GM12878 (cell line): ENCODE results near the gene LRP4. TPM values are rescaled to one million over a fixed set of nuclear protein-coding genes. Genes with fewer than 3 reads are reported as not detected.

Experiments
- ATAC-seq: fragments of 200-7000 bp; cut with Tn5 transposase; 3 replicates; pipeline ENCODE4 v1.9.1; 2020; ENCODE audit warnings: mild to moderate bottlenecking, moderate library complexity
- BruUV-seq: library from RNA; stranded (reverse); fragments of 400-500 nt; replicated peaks from 2 replicates; lab custom pipeline; 2021; lab: Mats Ljungman, UMichigan
- CTCF ChIA-PET: fragments of 300-600 bp; sonication (Branson Sonifier 250); formaldehyde crosslinking; extraction: SDS; loops from one replicate; lab custom pipeline; 2021; ENCODE audit warnings: inconsistent platforms; lab: Yijun Ruan, JAX
- POLR2A ChIA-PET: fragments of 350-600 bp; formaldehyde crosslinking; extraction: SDS; loops from one replicate; lab custom pipeline; 2021; ENCODE audit warnings: inconsistent platforms; lab: Charles Lee
- RAD21 ChIA-PET: fragments of 300-600 bp; sonication (Branson Sonifier 250); formaldehyde crosslinking; loops from one replicate; lab custom pipeline; 2023; ENCODE audit warnings: antibody characterized with exemption; ENCODE audit not compliant: unreplicated experiment; lab: Charles Lee
- SMC1A ChIA-PET: fragments of 300-600 bp; sonication (Branson Sonifier 250); formaldehyde crosslinking; loops from one replicate; lab custom pipeline; 2023; ENCODE audit not compliant: unreplicated experiment, uncharacterized antibody; lab: Charles Lee
- DNase-seq: peaks from one replicate; pipeline ENCODE4 v3.0.0-alpha.2; 2011; ENCODE audit warnings: low read depth, low spot score
- FAIRE-seq: peaks from 3 replicates; lab custom pipeline; 2011; peaks lifted over from hg19 to GRCh38; lab: Jason Lieb, UNC
- H2AFZ ChIP-seq: 2 replicates; pipeline ENCODE4 v1.6.0; 2011; ENCODE audit warnings: low read depth, low read length, control low read depth; ENCODE audit not compliant: control insufficient read depth
- H3K27ac ChIP-seq: 2 replicates; pipeline ENCODE4 v1.5.1; 2011; ENCODE audit warnings: control low read depth; ENCODE audit not compliant: control insufficient read depth, insufficient read depth
- H3K27me3 ChIP-seq, 2 experiments: replicated peaks in 1 of 2; 2 replicates each; pipeline versions ENCODE4 v1.6.0 to v1.6.1; 2011; ENCODE audit warnings: low read length in 1 of 2; ENCODE audit not compliant: control insufficient read depth in 2 of 2, insufficient read depth in 2 of 2
- H3K36me3 ChIP-seq, 2 experiments: 2 replicates each; pipeline ENCODE4 v1.5.1; 2011; ENCODE audit warnings: low read length in 1 of 2; ENCODE audit not compliant: control insufficient read depth in 2 of 2, insufficient read depth in 2 of 2
- H3K4me1 ChIP-seq: 2 replicates; pipeline ENCODE4 v1.6.1; 2011; ENCODE audit warnings: mild to moderate bottlenecking, low read length, moderate library complexity, mixed read lengths; ENCODE audit not compliant: control insufficient read depth, insufficient read depth
- H3K4me2 ChIP-seq: 2 replicates; pipeline ENCODE4 v1.6.0; 2011; ENCODE audit warnings: control low read depth; ENCODE audit not compliant: control insufficient read depth, insufficient read depth
- H3K4me3 ChIP-seq: fragments of 200-600 bp; sonication (generic); 2 replicates; pipeline ENCODE4 v1.5.1; 2016
- H3K79me2 ChIP-seq: 2 replicates; pipeline ENCODE4 v1.6.0; 2011; ENCODE audit warnings: low read length; ENCODE audit not compliant: control insufficient read depth, insufficient read depth
- H3K9ac ChIP-seq: 2 replicates; pipeline ENCODE4 v1.8.0; 2011; ENCODE audit warnings: low read length, control low read depth, mixed read lengths; ENCODE audit not compliant: control insufficient read depth, insufficient read depth
- H3K9me3 ChIP-seq: replicated peaks from 3 replicates; pipeline ENCODE4 v1.5.1; 2011; ENCODE audit warnings: mild to moderate bottlenecking, low read length; ENCODE audit not compliant: control insufficient read depth, insufficient read depth
- H4K20me1 ChIP-seq: 2 replicates; pipeline ENCODE4 v1.6.0; 2011; ENCODE audit not compliant: control insufficient read depth, insufficient read depth
- ATF3 ChIP-seq: IDR thresholded peaks from 2 replicates; pipeline ENCODE4 v1.6.1; 2011; ENCODE audit warnings: low read depth, mild to moderate bottlenecking, low read length, moderate library complexity, borderline replicate concordance; ENCODE audit errors: extremely low read depth
- HCFC1 ChIP-seq: fragments of 150-350 bp; IDR thresholded peaks from 2 replicates; pipeline ENCODE4 v1.6.1; 2014; ENCODE audit warnings: low read length
- POLR2AphosphoS5 ChIP-seq: IDR thresholded peaks from 2 replicates; pipeline ENCODE4 v1.6.1; 2011; ENCODE audit warnings: mild to moderate bottlenecking, low read length, inconsistent platforms
- PRDM15 ChIP-seq: fragments of 450-650 bp; formaldehyde crosslinking; IDR thresholded peaks from 2 replicates; pipeline ENCODE4 v1.4.0; 2020; ENCODE audit warnings: mild to moderate bottlenecking, moderate library complexity
- RB1 ChIP-seq: fragments of 450-650 bp; formaldehyde crosslinking; IDR thresholded peaks from 2 replicates; pipeline ENCODE4 v1.6.1; 2017; ENCODE audit warnings: mild to moderate bottlenecking, borderline replicate concordance
- RELB ChIP-seq: fragments of 450-650 bp; IDR thresholded peaks from 2 replicates; pipeline ENCODE4 v1.6.1; 2017; ENCODE audit warnings: low read depth, mild to moderate bottlenecking, moderate library complexity
- REST ChIP-seq: IDR thresholded peaks from 2 replicates; pipeline ENCODE4 v1.6.1; 2012; ENCODE audit warnings: mild to moderate bottlenecking, low read depth, low read length
- RFX5 ChIP-seq: IDR thresholded peaks from 2 replicates; pipeline ENCODE4 v1.6.1; 2011; ENCODE audit warnings: low read depth, low read length, improper control_type of control experiment
- SP1 ChIP-seq: IDR thresholded peaks from one replicate; pipeline ENCODE4 v1.6.1; 2011; ENCODE audit warnings: low read depth, low read length
- STAT1 ChIP-seq: fragments of 450-650 bp; conservative IDR thresholded peaks from 2 replicates; pipeline ENCODE4 v1.6.1; 2014; ENCODE audit warnings: antibody characterized with exemption, mild to moderate bottlenecking
- TCF7 ChIP-seq: IDR thresholded peaks from 2 replicates; pipeline ENCODE4 v1.6.1; 2014; ENCODE audit warnings: antibody characterized with exemption, borderline replicate concordance
- WRNIP1 ChIP-seq: IDR thresholded peaks from 2 replicates; pipeline ENCODE4 v1.6.1; 2011; ENCODE audit warnings: low read depth, low read length, improper control_type of control experiment, borderline replicate concordance
- WGBS: methylation state at CpG from one replicate; pipeline ENCODE4 v1.1.6; 2016; ENCODE audit warnings: low lambda C conversion rate; ENCODE audit not compliant: insufficient replicate concordance, insufficient coverage; ENCODE audit errors: missing lambda C conversion rate; 5-methylcytosine and 5-hydroxymethylcytosine counted together
- in situ Hi-C: fragments of 300-500 bp; cut with MboI; formaldehyde crosslinking; loops from 9 replicates; pipeline ENCODE4 v1.14.3; 2018; ENCODE audit warnings: mixed read lengths
- intact Hi-C: fragments of 100-400 bp; cut with micrococcal nuclease; formaldehyde crosslinking; loops from one replicate; pipeline ENCODE4 v1.14.2; 2022; ENCODE audit not compliant: unreplicated experiment
- polyA plus RNA-seq, 11 experiments: library from polyadenylated mRNA; depleted of rRNA in 4 of 11; unstranded in 6 of 11; stranded (reverse) in 5 of 11; fragments of >200 nt; fragmentation: Nextera tagmentation in 4 of 11; fragmentation: Illumina TruSeq in 1 of 11; extraction: Ambion mirVana in 4 of 11; extraction: Trizol in 1 of 11; gene quantifications; 1 replicate in 1 of 11; 2 replicates in 10 of 11; pipeline versions ENCODE4 v1.2.1 to v1.2.3, GENCODE V29; 2011 to 2016; ENCODE audit warnings: inconsistent platforms in 2 of 11, missing spikeins in 2 of 11, low read depth in 1 of 11
- total RNA-seq, 4 experiments: library from RNA; depleted of rRNA in 3 of 4; stranded (reverse); fragments of >200 nt in 3 of 4; fragmentation: Illumina TruSeq in 1 of 4; extraction: Trizol in 1 of 4; gene quantifications; 2 replicates each; pipeline versions ENCODE4 v1.2.1 to v1.2.3, GENCODE V29; 2013 to 2021
- TF ChIP-seq, protein P1 (sequence below): IDR thresholded peaks from 2 replicates; pipeline ENCODE4 v1.6.1; 2011; ENCODE audit warnings: borderline replicate concordance, low read depth, mild to moderate bottlenecking, moderate library complexity, mixed read lengths, low read length; ENCODE audit not compliant: insufficient read depth; ENCODE audit errors: extremely low read length

The LRP4 gene
- total and polyA plus RNA-seq, 10 of the 15 experiments (the other 5 are each of a cell fraction or from before 2014, with no cell fraction given), result under 0.01 to 0.06 (median 0.03) TPM; not detected in 6

GRCh38 chr11:46846510-46846830 is 71.9 kb downstream of the LRP4 start:
- peak; percentile 8 for ATAC-seq
- intact Hi-C loops, result loop anchor here (2.0 kb wide), 1 partner anchor 20 kb away; no protein-coding TSS in a partner anchor
- Histone ChIP-seq H3K4me3 (peak overlapping the region; percentile 97; the same call in 1 of the 2 replicates), H3K36me3 (no peaks in the 10 kb centered on the region), H3K4me2 (peak overlapping the region; percentile 93), H3K4me1 (no peaks in the 10 kb centered on the region; the same call in 1 of the 2 replicates), H3K9me3 (no peaks in the 10 kb centered on the region), H4K20me1 (no peaks in the 10 kb centered on the region), H3K9ac (peak overlapping the region; percentile 90), H3K79me2 (peaks cover 47% of the 10 kb centered on the region), H3K27ac (no peak overlapping the region; the same call in 1 of the 2 replicates), H2AFZ (peak overlapping the region; percentile 95), H3K27me3 (no peaks in the 10 kb centered on the region)
- no peak for DNase-seq
- BruUV-seq, result no TSS peak
- ChIA-PET POLR2A (interaction anchor here (0.8 kb wide), 1 partner anchor 908 kb away, joined by 3 read pairs; no protein-coding TSS in a partner anchor), SMC1A (interaction anchor here (0.7 to 0.8 kb wide), 3 partner anchors 20 to 204 kb away, joined by 3 read pairs; no protein-coding TSS in a partner anchor), CTCF (interaction anchor here (1.3 to 1.4 kb wide), 2 partner anchors 20 to 307 kb away, joined by 3 to 5 read pairs; no protein-coding TSS in a partner anchor), RAD21 (interaction anchor here (0.9 kb wide), 1 partner anchor 10 kb away, joined by 3 read pairs; no protein-coding TSS in a partner anchor)
- in situ Hi-C loops, result no loop called here
- WGBS, result 9% methylated on average over 6 of the region's 6 CpGs
- no peak for FAIRE-seq
- TF ChIP-seq HCFC1, result 0 out of 2 replicates have a peak, but pooled peaks have one; percentile 1
- peak; percentile 18; the same call in 1 of the 2 replicates for TF ChIP-seq TCF7
- TF ChIP-seq ATF3, result no peak
- no peak for TF ChIP-seq RFX5
- TF ChIP-seq WRNIP1, result no peak
- no peak for TF ChIP-seq STAT1
- TF ChIP-seq, protein P1, sequence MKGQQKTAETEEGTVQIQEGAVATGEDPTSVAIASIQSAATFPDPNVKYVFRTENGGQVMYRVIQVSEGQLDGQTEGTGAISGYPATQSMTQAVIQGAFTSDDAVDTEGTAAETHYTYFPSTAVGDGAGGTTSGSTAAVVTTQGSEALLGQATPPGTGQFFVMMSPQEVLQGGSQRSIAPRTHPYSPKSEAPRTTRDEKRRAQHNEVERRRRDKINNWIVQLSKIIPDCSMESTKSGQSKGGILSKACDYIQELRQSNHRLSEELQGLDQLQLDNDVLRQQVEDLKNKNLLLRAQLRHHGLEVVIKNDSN, result no peak
- 0 out of 2 replicates have a peak, but pooled peaks have one; percentile 30 for TF ChIP-seq RELB
- no peak for TF ChIP-seq POLR2AphosphoS5
- no peak for TF ChIP-seq PRDM15 (CRISPR knock-in tag)
- 0 out of 2 replicates have a peak, but pooled peaks have one; percentile 14 for TF ChIP-seq RB1
- no peak for TF ChIP-seq REST
- no peak for TF ChIP-seq SP1
